ENCODE results near the gene SORCS1. TPM values are rescaled to one million over a fixed set of nuclear protein-coding genes. Genes with fewer than 3 reads are reported as not detected.

The SORCS1 gene
- total RNA-seq, 1 donor from 2014 or later, result 0.99 TPM

GRCh38 chr10:106595281-106595680, 569.2 kb downstream of the SORCS1 start:
- DNase-seq (ENCODE audit: low spot score), result no peak

- DNase-seq (ENCODE audit: low spot score), result no peak
These were observed 570.6 kb downstream of the SORCS1 start for GRCh38 chr10:106593876-106594275.

- no peak for DNase-seq (ENCODE audit: low spot score)
These were observed 572.1 kb downstream of the SORCS1 start for GRCh38 chr10:106592396-106592795.

GRCh38 chr10:106582291-106582690, 582.2 kb downstream of the SORCS1 start:
- no peak for DNase-seq (ENCODE audit: low spot score)

- DNase-seq (ENCODE audit: low spot score), result no peak
These were observed 586.8 kb downstream of the SORCS1 start for GRCh38 chr10:106577756-106578155.

GRCh38 chr10:106577266-106577665, 587.2 kb downstream of the SORCS1 start:
- no peak for DNase-seq (ENCODE audit: low spot score)

- DNase-seq (ENCODE audit: low spot score), result no peak
These were observed 588.0 kb downstream of the SORCS1 start for GRCh38 chr10:106576534-106576933.

- DNase-seq (ENCODE audit: low spot score), result no peak
These were observed 591.4 kb downstream of the SORCS1 start for GRCh38 chr10:106573106-106573505.

- DNase-seq (ENCODE audit: low spot score), result no peak
These were observed 593.1 kb downstream of the SORCS1 start for GRCh38 chr10:106571192-106571946.

- no peak for DNase-seq (ENCODE audit: low spot score)
These were observed 594.2 kb downstream of the SORCS1 start for GRCh38 chr10:106570268-106570667.

- no peak for DNase-seq (ENCODE audit: low spot score)
These were observed 596.9 kb downstream of the SORCS1 start for GRCh38 chr10:106567629-106568028.

- DNase-seq (ENCODE audit: low spot score), result no peak
These were observed 597.6 kb downstream of the SORCS1 start for GRCh38 chr10:106566873-106567272.

GRCh38 chr10:106565546-106565945, 599.0 kb downstream of the SORCS1 start:
- DNase-seq (ENCODE audit: low spot score), result no peak

- DNase-seq (ENCODE audit: low spot score), result no peak
These were observed 601.1 kb downstream of the SORCS1 start for GRCh38 chr10:106563384-106563783.

- DNase-seq (ENCODE audit: low spot score), result no peak
These were observed 603.4 kb downstream of the SORCS1 start for GRCh38 chr10:106560925-106561640.

- no peak for DNase-seq (ENCODE audit: low spot score)
These were observed 605.1 kb downstream of the SORCS1 start for GRCh38 chr10:106559442-106559841.

GRCh38 chr10:106557951-106558733, 606.4 kb downstream of the SORCS1 start:
- DNase-seq (ENCODE audit: low spot score), result no peak

- DNase-seq (ENCODE audit: low spot score), result no peak
These were observed 607.5 kb downstream of the SORCS1 start for GRCh38 chr10:106557053-106557452.

GRCh38 chr10:106555599-106555998, 608.9 kb downstream of the SORCS1 start:
- no peak for DNase-seq (ENCODE audit: low spot score)

- DNase-seq (ENCODE audit: low spot score), result no peak
These were observed 612.9 kb downstream of the SORCS1 start for GRCh38 chr10:106551501-106552062.

- DNase-seq (ENCODE audit: low spot score), result no peak
These were observed 615.7 kb downstream of the SORCS1 start for GRCh38 chr10:106548832-106549231.

GRCh38 chr10:106547047-106547635, 617.4 kb downstream of the SORCS1 start:
- DNase-seq (ENCODE audit: low spot score), result no peak
